ENCODE data around the gene SEC14L5. TPM values are rescaled to one million over a fixed set of nuclear protein-coding genes. Genes with fewer than 3 reads are reported as not detected.

SEC14L5 gene
- total RNA-seq, 1 donor from 2014 or later: 0.32 TPM

DNA sequence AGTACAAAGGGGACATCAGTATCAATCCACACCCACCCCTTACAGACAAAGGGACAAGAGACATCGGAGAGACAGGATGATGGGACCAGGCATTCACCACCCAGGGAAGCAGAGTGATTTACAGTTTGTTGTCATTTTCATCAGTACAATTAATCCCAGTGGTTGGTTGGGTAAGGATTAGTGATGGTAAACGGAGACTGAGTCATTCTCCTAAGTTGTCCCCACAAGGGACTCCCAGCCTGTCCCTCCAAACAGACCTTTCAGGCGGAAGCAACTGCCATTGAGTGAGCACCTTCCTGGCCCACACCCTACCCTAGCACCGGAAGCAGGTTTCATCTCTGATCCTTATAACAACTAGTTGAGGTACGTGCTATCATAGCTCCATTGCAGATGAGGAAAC lies 32.3 kb upstream of the SEC14L5 start:
- peaks cover 5% of the 10 kb centered on the region for H3K36me3 Mint-ChIP-seq (ENCODE audit: low read depth, unreplicated experiment)
- FAIRE-seq (no peak), DNase-seq (ENCODE audit: low read depth) (no peak)
- Histone ChIP-seq H3K79me2 (ENCODE audit: insufficient read depth, low read length) (no peaks in the 10 kb centered on the region), H3K9ac (ENCODE audit: low read length) (no peak overlapping the region), H3K36me3 (ENCODE audit: insufficient read depth, low read length) (no peaks in the 10 kb centered on the region), H3K27me3 (ENCODE audit: insufficient read depth, low read length) (peaks cover 15% of the 10 kb centered on the region), H4K20me1 (ENCODE audit: insufficient read depth, low read length) (no peaks in the 10 kb centered on the region), H2AFZ (ENCODE audit: low read depth, low read length) (no peak overlapping the region), H3K4me2 (ENCODE audit: low read length) (no peak overlapping the region), H3K9me3 (ENCODE audit: insufficient read depth, low read depth, low read length) (peaks cover 9% of the 10 kb centered on the region), H3K27ac (ENCODE audit: low read depth, low read length) (no peak overlapping the region), H3K4me3 (ENCODE audit: insufficient read depth, low read depth, low read length) (no peak overlapping the region), H3K4me1 (ENCODE audit: insufficient read depth, low read length) (no peaks in the 10 kb centered on the region)
- H3K4me1 Mint-ChIP-seq (ENCODE audit: low read depth, unreplicated experiment): peaks cover 5% of the 10 kb centered on the region
- H3K27me3 Mint-ChIP-seq (ENCODE audit: low read depth, unreplicated experiment): peaks cover 1% of the 10 kb centered on the region
- no peak overlapping the region for H3K4me3 Mint-ChIP-seq (ENCODE audit: unreplicated experiment)
- H3K9me3 Mint-ChIP-seq (ENCODE audit: unreplicated experiment): peaks cover 10% of the 10 kb centered on the region
- no peak overlapping the region for H3K27ac Mint-ChIP-seq (ENCODE audit: unreplicated experiment)
- TF ChIP-seq, protein P1, sequence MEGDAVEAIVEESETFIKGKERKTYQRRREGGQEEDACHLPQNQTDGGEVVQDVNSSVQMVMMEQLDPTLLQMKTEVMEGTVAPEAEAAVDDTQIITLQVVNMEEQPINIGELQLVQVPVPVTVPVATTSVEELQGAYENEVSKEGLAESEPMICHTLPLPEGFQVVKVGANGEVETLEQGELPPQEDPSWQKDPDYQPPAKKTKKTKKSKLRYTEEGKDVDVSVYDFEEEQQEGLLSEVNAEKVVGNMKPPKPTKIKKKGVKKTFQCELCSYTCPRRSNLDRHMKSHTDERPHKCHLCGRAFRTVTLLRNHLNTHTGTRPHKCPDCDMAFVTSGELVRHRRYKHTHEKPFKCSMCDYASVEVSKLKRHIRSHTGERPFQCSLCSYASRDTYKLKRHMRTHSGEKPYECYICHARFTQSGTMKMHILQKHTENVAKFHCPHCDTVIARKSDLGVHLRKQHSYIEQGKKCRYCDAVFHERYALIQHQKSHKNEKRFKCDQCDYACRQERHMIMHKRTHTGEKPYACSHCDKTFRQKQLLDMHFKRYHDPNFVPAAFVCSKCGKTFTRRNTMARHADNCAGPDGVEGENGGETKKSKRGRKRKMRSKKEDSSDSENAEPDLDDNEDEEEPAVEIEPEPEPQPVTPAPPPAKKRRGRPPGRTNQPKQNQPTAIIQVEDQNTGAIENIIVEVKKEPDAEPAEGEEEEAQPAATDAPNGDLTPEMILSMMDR (IDR thresholded peaks at IDR 0.05; ENCODE audit: insufficient read depth, low read depth, low read length): no peak
- TF ChIP-seq EZH2 (IDR thresholded peaks at IDR 0.05; ENCODE audit: insufficient read depth, low read length): no peak

DNA sequence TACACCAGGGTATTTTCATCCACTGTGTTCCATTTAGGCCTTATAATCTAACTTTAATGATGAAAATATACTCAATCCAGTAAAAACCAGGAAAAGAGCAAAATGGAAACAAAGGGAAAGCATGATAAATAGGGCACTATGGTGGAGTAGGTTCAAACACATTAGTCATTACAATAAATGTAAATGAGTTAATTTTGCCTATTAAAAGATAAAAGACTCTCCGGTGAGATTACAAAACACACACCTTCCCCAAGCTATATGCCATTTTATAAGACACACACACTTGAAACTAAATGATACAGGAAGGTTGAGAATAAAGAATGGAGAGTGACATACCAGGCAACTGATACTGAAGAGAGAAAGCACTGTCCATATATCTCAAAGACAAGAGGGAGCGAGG lies 31.2 kb upstream of the SEC14L5 start:
- H3K27me3 Mint-ChIP-seq (ENCODE audit: low read depth, unreplicated experiment): peaks cover 2% of the 10 kb centered on the region
- H3K27ac Mint-ChIP-seq (ENCODE audit: unreplicated experiment): no peak overlapping the region
- FAIRE-seq: no peak
- no peaks in the 10 kb centered on the region for H3K4me1 ChIP-seq (ENCODE audit: insufficient read depth, low read length)
- no peaks in the 10 kb centered on the region for H3K36me3 ChIP-seq (ENCODE audit: insufficient read depth, low read length)
- H2AFZ ChIP-seq (ENCODE audit: low read depth, low read length): no peak overlapping the region
- H3K27ac ChIP-seq (ENCODE audit: low read depth, low read length): no peak overlapping the region
- H3K36me3 Mint-ChIP-seq (ENCODE audit: low read depth, unreplicated experiment): peaks cover 6% of the 10 kb centered on the region
- no peaks in the 10 kb centered on the region for H3K79me2 ChIP-seq (ENCODE audit: insufficient read depth, low read length)
- TF ChIP-seq, protein P1 (IDR thresholded peaks at IDR 0.05; ENCODE audit: insufficient read depth, low read depth, low read length): no peak
- TF ChIP-seq EZH2 (IDR thresholded peaks at IDR 0.05; ENCODE audit: insufficient read depth, low read length): no peak
- H3K4me1 Mint-ChIP-seq (ENCODE audit: low read depth, unreplicated experiment): peaks cover 5% of the 10 kb centered on the region
- H3K4me3 Mint-ChIP-seq (ENCODE audit: unreplicated experiment): no peak overlapping the region
- no peak overlapping the region for H3K4me2 ChIP-seq (ENCODE audit: low read length)
- peaks cover 17% of the 10 kb centered on the region for H3K27me3 ChIP-seq (ENCODE audit: insufficient read depth, low read length)
- peaks cover 9% of the 10 kb centered on the region for H3K9me3 ChIP-seq (ENCODE audit: insufficient read depth, low read depth, low read length)
- peaks cover 10% of the 10 kb centered on the region for H3K9me3 Mint-ChIP-seq (ENCODE audit: unreplicated experiment)
- H3K9ac ChIP-seq (ENCODE audit: low read length): no peak overlapping the region
- no peak overlapping the region for H3K4me3 ChIP-seq (ENCODE audit: insufficient read depth, low read depth, low read length)
- DNase-seq (ENCODE audit: low read depth): no peak
- H4K20me1 ChIP-seq (ENCODE audit: insufficient read depth, low read length): no peaks in the 10 kb centered on the region

DNA sequence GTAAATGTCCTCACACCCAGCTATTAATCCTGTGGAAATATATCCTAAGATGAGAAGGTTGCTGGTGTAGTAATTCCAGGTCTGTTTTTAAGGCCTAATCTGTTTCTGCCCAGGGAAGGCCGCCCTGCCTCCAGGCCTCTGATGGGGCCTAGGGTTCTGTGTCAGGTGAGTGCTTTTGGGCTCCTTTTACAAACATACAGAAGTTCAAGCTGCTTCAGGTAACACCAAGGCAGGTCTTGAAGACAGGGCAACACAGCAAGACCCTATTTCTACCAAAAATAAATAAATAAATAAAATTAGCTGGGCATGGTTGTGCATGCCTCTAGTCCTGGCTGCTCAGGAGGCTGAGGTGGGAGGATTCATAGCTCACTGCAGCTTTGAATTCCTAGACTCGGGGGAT lies 30.5 kb upstream of the SEC14L5 start:
- Mint-ChIP-seq H3K9me3 (ENCODE audit: unreplicated experiment) (peaks cover 10% of the 10 kb centered on the region), H3K4me3 (ENCODE audit: unreplicated experiment) (no peak overlapping the region), H3K36me3 (ENCODE audit: low read depth, unreplicated experiment) (peaks cover 6% of the 10 kb centered on the region), H3K27ac (ENCODE audit: unreplicated experiment) (no peak overlapping the region), H3K4me1 (ENCODE audit: low read depth, unreplicated experiment) (peaks cover 3% of the 10 kb centered on the region), H3K27me3 (ENCODE audit: low read depth, unreplicated experiment) (peaks cover 2% of the 10 kb centered on the region)
- FAIRE-seq (no peak), DNase-seq (ENCODE audit: low read depth) (no peak)
- Histone ChIP-seq H3K4me1 (ENCODE audit: insufficient read depth, low read length) (no peaks in the 10 kb centered on the region), H3K27ac (ENCODE audit: low read depth, low read length) (no peak overlapping the region), H3K79me2 (ENCODE audit: insufficient read depth, low read length) (no peaks in the 10 kb centered on the region), H3K27me3 (ENCODE audit: insufficient read depth, low read length) (peaks cover 17% of the 10 kb centered on the region), H3K9ac (ENCODE audit: low read length) (no peak overlapping the region), H4K20me1 (ENCODE audit: insufficient read depth, low read length) (no peaks in the 10 kb centered on the region), H3K36me3 (ENCODE audit: insufficient read depth, low read length) (no peaks in the 10 kb centered on the region), H3K4me2 (ENCODE audit: low read length) (no peak overlapping the region), H2AFZ (ENCODE audit: low read depth, low read length) (no peak overlapping the region), H3K4me3 (ENCODE audit: insufficient read depth, low read depth, low read length) (no peak overlapping the region), H3K9me3 (ENCODE audit: insufficient read depth, low read depth, low read length) (peaks cover 9% of the 10 kb centered on the region)
- TF ChIP-seq, protein P1 (IDR thresholded peaks at IDR 0.05; ENCODE audit: insufficient read depth, low read depth, low read length): no peak
- no peak for TF ChIP-seq EZH2 (IDR thresholded peaks at IDR 0.05; ENCODE audit: insufficient read depth, low read length)

Measured in astrocyte (in vitro differentiated cells and primary cell).